Naive B cell (primary cell): ENCODE results near the gene PSMA7. TPM values are rescaled to one million over a fixed set of nuclear protein-coding genes. Genes with fewer than 3 reads are reported as not detected.

Source experiments
- ATAC-seq, 2 donors: fragments of 150-1000 bp; cut with Tn5 transposase; 2 replicates each; pipeline ENCODE4 v1.10.0; 2021; ENCODE audit warnings: low read depth in 2 of 2, mild to moderate bottlenecking in 2 of 2, moderate library complexity in 2 of 2
- DNase-seq: peaks from one replicate; pipeline ENCODE4 v3.0.0; 2022
- H3K27ac Mint-ChIP-seq, 6 donors: one replicate each; pipeline ENCODE4 v1.8.0; 2020 to 2022; ENCODE audit warnings: mild to moderate bottlenecking in 6 of 6, mixed read lengths in 6 of 6, moderate library complexity in 5 of 6, inconsistent platforms in 2 of 6
- H3K27me3 Mint-ChIP-seq, 3 donors: one replicate each; pipeline ENCODE4 v1.8.0; 2021 to 2022; ENCODE audit warnings: mixed read lengths in 3 of 3, mild to moderate bottlenecking in 1 of 3
- H3K36me3 Mint-ChIP-seq, 2 donors: one replicate each; pipeline ENCODE4 v1.8.0; 2020 to 2022; ENCODE audit warnings: mixed read lengths in 2 of 2, inconsistent platforms in 1 of 2, mild to moderate bottlenecking in 1 of 2
- H3K4me1 Mint-ChIP-seq, 3 donors: one replicate each; pipeline ENCODE4 v1.8.0; 2020 to 2022; ENCODE audit warnings: mixed read lengths in 3 of 3, inconsistent platforms in 1 of 3, mild to moderate bottlenecking in 1 of 3, moderate library complexity in 1 of 3
- H3K4me3 Mint-ChIP-seq, 8 donors: one replicate each; pipeline ENCODE4 v1.8.0; 2020 to 2022; ENCODE audit warnings: mild to moderate bottlenecking in 8 of 8, mixed read lengths in 8 of 8, moderate library complexity in 8 of 8, inconsistent platforms in 2 of 8
- H3K9me3 Mint-ChIP-seq, 7 donors: one replicate each; pipeline ENCODE4 v1.8.0; 2020 to 2022; ENCODE audit warnings: mixed read lengths in 7 of 7, mild to moderate bottlenecking in 5 of 7, inconsistent platforms in 2 of 7, moderate library complexity in 1 of 7
- polyA plus RNA-seq, 6 donors: library from polyadenylated mRNA; unstranded; fragments of 300-500 nt; fragmentation: Illumina TruSeq; gene quantifications; one replicate each; pipeline ENCODE4 v1.2.3, GENCODE V29; 2021; ENCODE audit warnings: low read depth in 6 of 6

PSMA7 gene
- polyA plus RNA-seq, 6 donors from 2014 or later = 367 to 572 (median 436) TPM

- DNase-seq (no peak), ATAC-seq (no peak)
- Mint-ChIP-seq H3K27ac (no peak overlapping the region), H3K36me3 (peaks cover 0 to 8% of the 10 kb centered on the region in 2 donors), H3K27me3 (no peaks in the 10 kb centered on the region), H3K9me3 (no peaks in the 10 kb centered on the region), H3K4me3 (no peak overlapping the region), H3K4me1 (peaks cover 3 to 11% (median 8%) of the 10 kb centered on the region in 3 donors)
These were observed 35.3 kb upstream of the PSMA7 start for GRCh38 chr20:62178316-62179161.

- Mint-ChIP-seq H3K36me3 (peaks cover 0 to 8% of the 10 kb centered on the region in 2 donors), H3K27me3 (no peaks in the 10 kb centered on the region), H3K4me1 (peaks cover 0 to 7% (median 5%) of the 10 kb centered on the region in 3 donors), H3K9me3 (no peaks in the 10 kb centered on the region), H3K27ac (peak overlapping the region in 2 of 6 donors; percentile 37 to 65), H3K4me3 (no peak overlapping the region)
- ATAC-seq (no peak), DNase-seq (no peak)
These were observed 34.1 kb upstream of the PSMA7 start for GRCh38 chr20:62177307-62177706.

DNA sequence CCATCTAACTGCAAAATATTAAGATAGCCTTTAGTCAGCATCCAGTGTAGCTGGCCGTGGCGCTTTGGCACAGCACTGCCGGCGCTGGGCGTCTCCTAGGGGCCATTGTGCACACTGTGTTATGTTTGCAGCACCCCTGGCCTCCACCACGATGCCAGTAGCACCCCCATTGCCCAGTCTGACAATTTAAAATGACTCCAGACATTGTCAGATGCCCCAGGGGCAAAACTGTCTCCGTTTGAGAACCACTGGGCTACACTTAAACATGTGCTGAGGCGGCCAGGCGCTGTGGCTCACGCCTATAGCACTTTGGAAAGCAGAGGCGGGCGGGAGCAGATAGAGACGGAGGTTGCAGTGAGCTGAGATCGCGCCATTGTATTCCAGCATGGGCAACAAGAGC is 33.7 kb upstream of the PSMA7 start:
- Mint-ChIP-seq H3K9me3 (no peaks in the 10 kb centered on the region), H3K4me3 (no peak overlapping the region), H3K27ac (no peak overlapping the region), H3K4me1 (peaks cover 0 to 2% (median 2%) of the 10 kb centered on the region in 3 donors), H3K36me3 (peaks cover 0 to 8% of the 10 kb centered on the region in 2 donors), H3K27me3 (no peaks in the 10 kb centered on the region)
- DNase-seq (no peak), ATAC-seq (no peak)

GRCh38 chr20:62175711-62176110 is 32.5 kb upstream of the PSMA7 start:
- Mint-ChIP-seq H3K9me3 (no peaks in the 10 kb centered on the region), H3K27me3 (no peaks in the 10 kb centered on the region), H3K27ac (peak overlapping the region in 1 of 6 donors; percentile 70), H3K36me3 (peaks cover 0 to 8% of the 10 kb centered on the region in 2 donors), H3K4me3 (no peak overlapping the region), H3K4me1 (no peaks in the 10 kb centered on the region)
- ATAC-seq (no peak), DNase-seq (no peak)

DNA sequence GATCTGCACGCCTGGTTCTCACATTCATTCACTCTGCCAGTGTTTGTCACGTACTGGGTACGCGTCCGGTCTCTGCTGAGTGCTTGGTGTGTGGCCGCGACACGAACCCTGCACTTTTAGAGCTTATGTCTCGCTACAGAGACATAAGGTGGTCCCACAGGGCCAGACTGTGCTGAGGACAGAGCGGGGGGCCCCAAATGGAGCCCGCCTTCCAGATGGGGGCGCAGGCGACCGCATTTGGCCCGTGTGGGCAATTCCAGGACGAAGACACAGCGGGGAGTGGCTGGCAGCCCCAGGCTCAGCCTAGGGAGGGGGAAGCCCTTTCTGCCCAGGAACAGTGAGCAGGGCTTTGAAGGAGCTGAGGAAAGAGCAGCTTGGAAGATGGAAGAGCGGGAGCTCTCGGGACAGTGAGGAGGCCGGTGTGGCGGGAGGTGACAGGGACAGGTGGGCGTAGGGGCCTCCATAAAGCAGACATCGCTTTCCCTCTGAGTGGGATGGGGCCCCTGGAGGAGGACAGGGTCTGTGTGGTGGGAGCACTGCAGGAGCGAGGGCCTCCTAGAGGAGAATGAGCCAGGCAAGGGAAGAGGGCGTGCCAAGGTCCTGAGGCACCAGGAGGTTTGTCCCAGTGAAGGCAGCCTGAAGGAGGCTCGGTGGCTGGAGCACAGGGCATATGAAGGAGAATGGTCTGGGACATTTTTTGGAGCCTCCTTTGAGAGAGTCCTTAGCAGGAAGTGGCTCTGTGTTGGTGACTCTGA is 31.9 kb upstream of the PSMA7 start:
- no peaks in the 10 kb centered on the region for H3K27me3 Mint-ChIP-seq
- no peaks in the 10 kb centered on the region for H3K9me3 Mint-ChIP-seq
- ATAC-seq = no peak
- no peak for DNase-seq
- H3K4me1 Mint-ChIP-seq = no peaks in the 10 kb centered on the region
- H3K36me3 Mint-ChIP-seq = peaks cover 0 to 8% of the 10 kb centered on the region in 2 donors
- H3K27ac Mint-ChIP-seq = peak overlapping the region in 3 of 6 donors; percentile 76 to 92 (median 85)
- peak overlapping the region in 1 of 8 donors; percentile 47 for H3K4me3 Mint-ChIP-seq

- H3K36me3 Mint-ChIP-seq = peaks cover 0 to 8% of the 10 kb centered on the region in 2 donors
- H3K27ac Mint-ChIP-seq = no peak overlapping the region
- H3K27me3 Mint-ChIP-seq = no peaks in the 10 kb centered on the region
These were observed 31.0 kb upstream of the PSMA7 start for GRCh38 chr20:62174021-62174804.

DNA sequence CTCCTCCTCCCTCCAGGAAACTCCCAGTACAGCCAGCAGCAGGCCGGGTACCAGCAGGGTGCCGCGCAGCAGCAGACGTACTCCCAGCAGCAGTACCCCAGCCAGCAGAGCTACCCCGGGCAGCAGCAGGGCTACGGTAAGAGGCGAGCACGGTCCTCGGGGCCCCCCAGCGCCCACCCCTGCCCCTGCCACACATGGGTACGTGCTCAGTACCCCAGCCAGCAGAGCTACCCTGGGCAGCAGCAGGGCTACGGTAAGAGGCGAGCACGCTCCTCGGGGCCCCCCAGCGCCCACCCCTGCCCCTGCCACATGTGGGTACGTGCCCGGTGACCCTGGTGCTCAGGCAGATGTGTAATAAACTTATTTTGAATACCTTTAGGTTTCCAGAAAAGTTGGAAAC is 29.5 kb upstream of the PSMA7 start:
- Mint-ChIP-seq H3K4me3 (no peak overlapping the region), H3K27ac (no peak overlapping the region), H3K36me3 (peaks cover 0 to 8% of the 10 kb centered on the region in 2 donors), H3K4me1 (no peaks in the 10 kb centered on the region), H3K9me3 (no peaks in the 10 kb centered on the region), H3K27me3 (no peaks in the 10 kb centered on the region)
- ATAC-seq (no peak), DNase-seq (no peak)

More at GRCh38 chr20:62174021-62174804, 31.0 kb upstream of the PSMA7 start:
- H3K4me3 Mint-ChIP-seq = no peak overlapping the region
- DNase-seq (no peak), ATAC-seq (no peak)
- H3K4me1 Mint-ChIP-seq = no peaks in the 10 kb centered on the region
- no peaks in the 10 kb centered on the region for H3K9me3 Mint-ChIP-seq

- Mint-ChIP-seq H3K27me3 (no peaks in the 10 kb centered on the region), H3K4me1 (no peaks in the 10 kb centered on the region), H3K9me3 (no peaks in the 10 kb centered on the region), H3K36me3 (peaks cover 3 to 8% of the 10 kb centered on the region in 2 donors), H3K4me3 (no peak overlapping the region), H3K27ac (peak overlapping the region in 2 of 6 donors; percentile 25 to 47)
- no peak for ATAC-seq
- no peak for DNase-seq
These were observed 28.1 kb upstream of the PSMA7 start for GRCh38 chr20:62171245-62171644.

DNA sequence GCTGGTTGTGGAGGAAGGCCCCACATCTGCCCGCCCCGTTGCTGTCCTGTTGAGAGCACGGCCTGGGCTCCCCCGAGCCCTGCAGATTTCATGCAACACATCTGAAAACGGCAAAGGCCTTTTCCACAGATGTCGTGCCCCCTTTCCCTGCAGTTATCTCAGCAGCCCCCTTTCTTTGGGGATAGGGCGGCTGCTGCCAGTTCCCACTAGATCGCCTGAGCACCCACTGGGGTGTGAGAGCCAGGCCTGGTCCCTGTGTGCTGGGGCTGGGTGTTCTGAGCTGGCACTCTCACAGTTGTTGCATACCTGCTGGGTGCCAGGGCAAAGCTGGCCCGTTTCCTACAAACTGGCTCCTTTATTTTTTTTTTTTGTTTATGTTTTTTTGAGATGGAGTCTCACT is 27.3 kb upstream of the PSMA7 start:
- H3K27ac Mint-ChIP-seq = no peak overlapping the region
- H3K4me1 Mint-ChIP-seq = no peaks in the 10 kb centered on the region
- no peaks in the 10 kb centered on the region for H3K9me3 Mint-ChIP-seq
- H3K4me3 Mint-ChIP-seq = no peak overlapping the region
- DNase-seq (no peak), ATAC-seq (no peak)
- peaks cover 4 to 9% of the 10 kb centered on the region in 2 donors for H3K36me3 Mint-ChIP-seq
- H3K27me3 Mint-ChIP-seq = no peaks in the 10 kb centered on the region

DNA sequence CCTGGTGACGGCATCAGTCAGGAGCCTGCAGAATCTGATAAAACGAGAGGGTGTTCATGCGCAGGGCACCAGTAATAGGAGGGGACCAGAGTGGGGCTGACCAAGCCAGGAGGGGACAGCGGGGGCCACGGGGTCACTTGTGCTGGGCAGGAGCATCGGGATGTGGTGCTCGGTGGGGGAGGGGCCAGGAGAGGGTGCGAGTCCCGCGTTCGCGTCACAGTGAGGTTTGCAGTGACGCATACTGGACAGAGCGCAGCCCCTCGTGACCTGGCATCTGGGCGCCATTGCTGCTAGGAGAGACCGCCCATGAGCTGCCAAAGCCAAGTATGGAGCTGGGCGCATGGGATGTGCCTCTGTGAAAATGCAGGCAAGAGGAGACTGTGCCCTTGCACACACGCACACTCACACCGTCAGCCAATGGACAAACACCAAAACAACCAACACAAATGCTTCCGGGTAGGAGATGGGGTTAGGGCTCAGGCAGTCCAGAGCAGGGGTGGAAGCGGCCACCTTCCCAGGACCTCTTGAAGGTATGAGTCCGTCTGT is 25.8 kb upstream of the PSMA7 start:
- H3K4me1 Mint-ChIP-seq = no peaks in the 10 kb centered on the region

DNA sequence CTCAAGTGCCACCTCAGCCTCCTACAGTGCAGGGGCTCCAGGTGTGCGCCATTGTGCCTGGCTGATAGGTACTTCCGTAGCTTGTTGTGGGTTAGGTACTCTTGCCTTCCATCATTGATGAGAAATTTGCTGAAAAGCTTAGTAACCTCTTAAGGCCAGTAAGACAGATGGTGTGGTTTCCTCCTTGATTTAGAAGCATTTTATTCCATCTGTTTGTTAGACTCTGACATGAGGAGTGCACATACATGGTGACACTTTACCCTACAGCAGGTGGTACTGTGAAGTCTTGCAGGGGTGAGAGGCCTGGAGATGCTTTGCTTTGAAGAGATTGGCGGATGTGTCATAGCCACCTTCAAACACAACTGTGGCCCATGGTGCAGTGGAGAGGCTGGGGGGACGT is 24.9 kb upstream of the PSMA7 start:
- Mint-ChIP-seq H3K4me3 (no peak overlapping the region), H3K9me3 (no peaks in the 10 kb centered on the region), H3K27me3 (no peaks in the 10 kb centered on the region), H3K36me3 (peaks cover 4 to 6% of the 10 kb centered on the region in 2 donors), H3K27ac (no peak overlapping the region), H3K4me1 (no peaks in the 10 kb centered on the region)
- ATAC-seq (no peak), DNase-seq (no peak)

More for the DNA sequence above, 25.8 kb upstream of the PSMA7 start:
- DNase-seq (no peak), ATAC-seq (no peak)
- no peaks in the 10 kb centered on the region for H3K9me3 Mint-ChIP-seq
- H3K36me3 Mint-ChIP-seq = peaks cover 4 to 6% of the 10 kb centered on the region in 2 donors
- no peaks in the 10 kb centered on the region for H3K27me3 Mint-ChIP-seq
- H3K27ac Mint-ChIP-seq = peak overlapping the region in 1 of 6 donors; percentile 33
- no peak overlapping the region for H3K4me3 Mint-ChIP-seq

DNA sequence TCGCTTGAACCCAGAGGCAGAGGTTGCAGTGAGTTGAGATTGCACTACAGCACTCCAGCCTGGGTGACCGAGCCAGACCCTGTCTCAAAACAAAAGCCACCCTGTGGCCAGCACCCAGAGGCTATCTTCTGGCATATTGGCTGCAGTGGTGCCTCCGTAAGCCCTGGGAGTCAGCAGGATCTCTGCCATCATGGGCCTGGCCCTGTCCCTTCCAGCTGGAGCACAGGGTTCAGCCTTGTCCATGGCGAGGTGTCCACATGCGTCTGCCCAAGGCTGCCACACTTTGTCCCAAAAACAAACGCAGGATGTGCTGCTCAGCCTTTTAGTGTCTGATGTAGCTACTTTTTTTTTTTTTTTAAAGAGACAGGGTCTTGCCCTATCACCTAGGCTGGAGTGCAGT is 24.3 kb upstream of the PSMA7 start:
- H3K9me3 Mint-ChIP-seq = no peaks in the 10 kb centered on the region
- no peak overlapping the region for H3K4me3 Mint-ChIP-seq
- H3K27ac Mint-ChIP-seq = no peak overlapping the region
- no peak for ATAC-seq
- no peaks in the 10 kb centered on the region for H3K4me1 Mint-ChIP-seq
- peaks cover 4 to 6% of the 10 kb centered on the region in 2 donors for H3K36me3 Mint-ChIP-seq
- H3K27me3 Mint-ChIP-seq = no peaks in the 10 kb centered on the region
- DNase-seq = no peak

- no peak overlapping the region for H3K27ac Mint-ChIP-seq
- ATAC-seq (no peak), DNase-seq (no peak)
- H3K4me3 Mint-ChIP-seq = no peak overlapping the region
- no peaks in the 10 kb centered on the region for H3K4me1 Mint-ChIP-seq
- no peaks in the 10 kb centered on the region for H3K27me3 Mint-ChIP-seq
- H3K36me3 Mint-ChIP-seq = peaks cover 4 to 6% of the 10 kb centered on the region in 2 donors
- no peaks in the 10 kb centered on the region for H3K9me3 Mint-ChIP-seq
These were observed 22.7 kb upstream of the PSMA7 start for GRCh38 chr20:62165762-62166399.
